ENCODE measurements around the gene MAN1A1. TPM values are rescaled to one million over a fixed set of nuclear protein-coding genes. Genes with fewer than 3 reads are reported as not detected.

The MAN1A1 gene
- total RNA-seq, 4 donors from 2014 or later, result 210 to 247 (median 229) TPM

DNA sequence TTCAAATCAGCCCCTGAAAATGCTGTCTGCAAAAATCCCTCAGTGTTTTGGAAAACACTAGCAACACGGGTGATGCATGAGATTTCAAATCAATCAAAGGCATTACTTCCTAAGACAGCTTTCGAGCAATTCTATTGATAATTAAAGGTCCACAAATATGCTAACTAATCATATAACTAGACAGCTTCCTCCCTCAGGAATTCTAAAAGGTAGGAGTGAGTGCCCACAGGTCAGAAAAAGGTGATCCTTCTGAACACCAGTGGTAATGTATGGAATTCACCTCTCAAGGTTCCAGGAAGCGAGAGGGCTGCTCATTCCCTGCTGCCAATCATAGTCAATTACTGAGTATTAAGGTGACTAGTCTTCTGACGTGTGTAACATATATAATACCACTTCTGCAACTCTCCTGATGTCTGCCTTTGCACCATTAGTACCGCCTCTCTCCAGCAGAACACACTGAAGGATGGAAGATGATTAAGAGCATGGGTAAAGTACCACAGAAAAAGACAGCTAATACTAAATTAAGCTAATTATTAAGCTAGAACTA lies 16.4 kb downstream of the MAN1A1 start:
- DNase-seq (ENCODE audit: low spot score) (no peak), ATAC-seq (ENCODE audit: low FRiP score) (no peak)
- TF ChIP-seq, protein P1, sequence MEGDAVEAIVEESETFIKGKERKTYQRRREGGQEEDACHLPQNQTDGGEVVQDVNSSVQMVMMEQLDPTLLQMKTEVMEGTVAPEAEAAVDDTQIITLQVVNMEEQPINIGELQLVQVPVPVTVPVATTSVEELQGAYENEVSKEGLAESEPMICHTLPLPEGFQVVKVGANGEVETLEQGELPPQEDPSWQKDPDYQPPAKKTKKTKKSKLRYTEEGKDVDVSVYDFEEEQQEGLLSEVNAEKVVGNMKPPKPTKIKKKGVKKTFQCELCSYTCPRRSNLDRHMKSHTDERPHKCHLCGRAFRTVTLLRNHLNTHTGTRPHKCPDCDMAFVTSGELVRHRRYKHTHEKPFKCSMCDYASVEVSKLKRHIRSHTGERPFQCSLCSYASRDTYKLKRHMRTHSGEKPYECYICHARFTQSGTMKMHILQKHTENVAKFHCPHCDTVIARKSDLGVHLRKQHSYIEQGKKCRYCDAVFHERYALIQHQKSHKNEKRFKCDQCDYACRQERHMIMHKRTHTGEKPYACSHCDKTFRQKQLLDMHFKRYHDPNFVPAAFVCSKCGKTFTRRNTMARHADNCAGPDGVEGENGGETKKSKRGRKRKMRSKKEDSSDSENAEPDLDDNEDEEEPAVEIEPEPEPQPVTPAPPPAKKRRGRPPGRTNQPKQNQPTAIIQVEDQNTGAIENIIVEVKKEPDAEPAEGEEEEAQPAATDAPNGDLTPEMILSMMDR (IDR thresholded peaks at IDR 0.05), result no peak

DNA sequence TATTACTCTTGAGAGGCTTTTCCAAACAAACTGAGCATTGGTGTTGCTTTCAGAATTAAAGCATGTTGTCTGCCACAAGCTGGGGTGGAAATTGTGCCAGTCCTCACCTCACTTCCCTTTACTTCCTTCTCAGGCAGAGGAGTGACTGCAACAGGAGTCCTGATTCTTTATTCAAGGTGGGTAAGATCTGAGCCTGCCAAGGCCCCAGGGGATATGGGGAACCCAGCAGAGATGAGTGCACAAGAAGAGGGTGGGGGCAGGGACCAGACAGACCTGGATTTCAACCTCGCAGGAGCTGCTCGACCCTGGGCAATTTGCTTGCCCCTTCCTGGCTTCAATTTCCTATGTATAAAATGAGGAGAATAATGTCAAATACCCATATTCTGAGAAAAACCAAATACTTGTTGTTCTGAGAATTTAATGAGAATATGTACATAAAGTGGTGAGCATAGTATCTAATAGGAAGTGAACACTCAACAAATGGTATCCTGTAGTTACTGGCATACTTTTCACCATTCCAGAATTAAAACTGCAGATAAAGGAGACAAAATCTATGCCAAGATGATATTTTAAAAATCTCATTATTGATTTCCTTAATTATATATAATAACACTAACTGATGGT lies 17.8 kb downstream of the MAN1A1 start:
- ATAC-seq (ENCODE audit: low FRiP score) (no peak), DNase-seq (ENCODE audit: low spot score) (no peak)
- TF ChIP-seq, protein P1 (IDR thresholded peaks at IDR 0.05), result no peak

DNA sequence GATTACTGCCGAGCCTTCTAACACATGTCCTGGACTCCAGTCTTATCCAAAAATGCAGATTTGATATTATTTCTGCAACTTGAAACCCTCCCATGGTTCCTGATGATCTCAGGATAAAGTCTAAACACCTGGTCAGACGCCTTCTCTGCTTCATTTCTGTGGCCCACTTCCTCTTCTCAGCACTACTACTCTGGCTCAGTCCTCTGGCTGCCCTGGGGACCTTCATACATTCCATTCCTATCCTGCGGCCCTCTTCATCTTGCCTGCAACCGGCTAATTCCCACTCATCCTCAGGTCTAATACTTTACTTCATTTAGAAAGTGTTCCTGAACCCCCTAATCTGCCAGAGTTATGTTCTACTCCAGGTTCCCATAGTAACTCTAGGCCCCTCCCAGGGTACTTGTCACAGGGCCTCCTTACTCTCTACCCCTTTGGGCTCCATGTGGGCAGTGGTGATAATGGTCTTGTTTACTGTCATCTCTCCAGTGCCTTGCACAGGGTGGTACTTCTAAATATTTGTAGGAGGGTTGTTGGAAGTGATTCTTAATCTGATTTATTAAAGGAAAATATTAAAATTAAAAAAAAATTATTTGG lies 18.9 kb downstream of the MAN1A1 start:
- ATAC-seq (ENCODE audit: low FRiP score) (no peak), DNase-seq (ENCODE audit: low spot score) (no peak)
- TF ChIP-seq, protein P1 (IDR thresholded peaks at IDR 0.05), result no peak

DNA sequence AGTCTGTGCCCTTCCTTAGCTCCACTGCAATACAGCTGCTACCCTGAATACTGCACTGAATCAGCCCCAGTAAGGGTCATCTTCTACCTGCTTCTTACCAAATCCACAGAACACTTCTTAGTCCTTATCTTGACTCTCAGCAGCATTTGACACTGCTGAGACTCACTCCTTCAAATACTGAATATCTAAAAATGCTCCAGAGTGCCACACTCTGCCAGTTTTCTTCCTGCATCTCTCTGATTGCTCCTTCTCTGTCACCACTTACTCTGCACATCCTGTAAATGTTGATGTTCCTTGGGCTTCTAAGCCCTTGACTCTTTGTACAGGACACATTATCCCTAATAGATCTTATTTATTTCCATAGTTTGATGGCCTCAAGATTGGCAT lies 19.8 kb downstream of the MAN1A1 start:
- ATAC-seq (ENCODE audit: low FRiP score), result no peak
- TF ChIP-seq, protein P1 (IDR thresholded peaks at IDR 0.05), result no peak
- DNase-seq (ENCODE audit: low spot score), result no peak

DNA sequence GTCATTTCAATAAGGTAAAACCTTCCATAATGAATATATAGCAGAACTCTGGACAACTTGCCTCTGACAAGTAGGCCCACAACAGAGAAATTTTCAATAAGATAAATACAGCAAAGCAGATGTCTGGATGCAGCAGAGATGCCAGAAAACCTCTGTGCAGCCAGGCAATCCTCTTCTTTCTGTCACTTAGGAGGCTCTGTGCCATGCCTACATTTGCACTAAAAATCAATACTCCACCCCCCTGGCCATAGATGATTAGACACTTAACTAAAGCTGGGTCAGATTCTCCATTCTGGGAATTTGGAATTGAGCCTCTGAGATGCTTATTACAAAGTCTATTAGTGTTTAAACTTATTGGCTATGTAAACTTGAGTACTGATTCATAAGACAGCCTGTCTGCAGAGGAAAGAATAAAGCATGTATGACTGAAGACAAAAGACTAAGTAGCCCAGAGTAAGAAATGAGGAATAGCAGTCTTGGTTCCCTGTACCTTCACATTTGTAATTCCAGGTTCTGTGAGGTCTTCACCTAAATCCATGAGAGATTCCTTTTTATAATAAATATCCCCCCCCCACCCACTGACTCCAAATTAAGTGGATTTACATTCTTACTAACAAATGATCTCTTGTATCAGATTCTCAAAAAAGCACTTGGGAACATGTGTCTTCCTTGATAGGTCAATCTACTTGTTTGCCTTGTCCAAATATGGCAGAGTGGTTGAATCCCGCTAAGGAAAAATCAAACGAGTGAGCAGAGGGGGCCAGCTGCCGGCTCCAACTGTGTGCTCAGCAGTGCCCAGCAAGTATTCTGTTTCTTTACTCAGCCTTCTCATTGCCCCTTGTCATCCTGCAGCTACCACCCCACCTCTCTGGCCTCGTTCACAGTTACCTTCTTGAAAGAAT lies 20.4 kb downstream of the MAN1A1 start:
- DNase-seq (ENCODE audit: low spot score), result no peak
- ATAC-seq (ENCODE audit: low FRiP score), result no peak
- TF ChIP-seq, protein P1 (IDR thresholded peaks at IDR 0.05), result no peak

DNA sequence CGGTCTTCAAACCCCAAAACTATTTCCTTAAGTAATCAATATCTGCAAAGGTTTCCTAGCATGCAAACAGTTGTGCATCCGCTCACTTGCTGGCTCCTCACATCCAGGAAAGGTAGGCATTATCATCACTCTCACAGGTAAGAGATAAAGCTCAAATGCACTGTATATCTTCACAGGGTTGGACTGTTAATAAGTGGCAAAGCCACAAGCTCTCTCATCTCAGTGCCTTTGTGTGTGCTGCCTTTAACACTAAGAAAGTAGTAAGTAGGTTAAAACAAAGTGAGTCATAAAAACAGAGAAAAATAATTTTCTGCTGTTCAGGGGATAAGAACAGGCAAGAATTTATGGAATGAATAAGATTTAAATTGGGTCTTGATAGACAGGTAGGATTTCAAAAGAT lies 21.3 kb downstream of the MAN1A1 start:
- TF ChIP-seq, protein P1 (IDR thresholded peaks at IDR 0.05), result no peak
- DNase-seq (ENCODE audit: low spot score) (no peak), ATAC-seq (ENCODE audit: low FRiP score) (no peak)

Data from omental fat pad (tissue), 4 donors.